IPS-NIHi11 (cell line): ENCODE results near the gene CRYL1.

ENCODE experiments used
- DNase-seq: peaks from one replicate; pipeline ENCODE4 v3.0.0; 2012; ENCODE audit warnings: mixed read lengths, low spot score

CRYL1 gene, protein sequence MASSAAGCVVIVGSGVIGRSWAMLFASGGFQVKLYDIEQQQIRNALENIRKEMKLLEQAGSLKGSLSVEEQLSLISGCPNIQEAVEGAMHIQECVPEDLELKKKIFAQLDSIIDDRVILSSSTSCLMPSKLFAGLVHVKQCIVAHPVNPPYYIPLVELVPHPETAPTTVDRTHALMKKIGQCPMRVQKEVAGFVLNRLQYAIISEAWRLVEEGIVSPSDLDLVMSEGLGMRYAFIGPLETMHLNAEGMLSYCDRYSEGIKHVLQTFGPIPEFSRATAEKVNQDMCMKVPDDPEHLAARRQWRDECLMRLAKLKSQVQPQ

DNA sequence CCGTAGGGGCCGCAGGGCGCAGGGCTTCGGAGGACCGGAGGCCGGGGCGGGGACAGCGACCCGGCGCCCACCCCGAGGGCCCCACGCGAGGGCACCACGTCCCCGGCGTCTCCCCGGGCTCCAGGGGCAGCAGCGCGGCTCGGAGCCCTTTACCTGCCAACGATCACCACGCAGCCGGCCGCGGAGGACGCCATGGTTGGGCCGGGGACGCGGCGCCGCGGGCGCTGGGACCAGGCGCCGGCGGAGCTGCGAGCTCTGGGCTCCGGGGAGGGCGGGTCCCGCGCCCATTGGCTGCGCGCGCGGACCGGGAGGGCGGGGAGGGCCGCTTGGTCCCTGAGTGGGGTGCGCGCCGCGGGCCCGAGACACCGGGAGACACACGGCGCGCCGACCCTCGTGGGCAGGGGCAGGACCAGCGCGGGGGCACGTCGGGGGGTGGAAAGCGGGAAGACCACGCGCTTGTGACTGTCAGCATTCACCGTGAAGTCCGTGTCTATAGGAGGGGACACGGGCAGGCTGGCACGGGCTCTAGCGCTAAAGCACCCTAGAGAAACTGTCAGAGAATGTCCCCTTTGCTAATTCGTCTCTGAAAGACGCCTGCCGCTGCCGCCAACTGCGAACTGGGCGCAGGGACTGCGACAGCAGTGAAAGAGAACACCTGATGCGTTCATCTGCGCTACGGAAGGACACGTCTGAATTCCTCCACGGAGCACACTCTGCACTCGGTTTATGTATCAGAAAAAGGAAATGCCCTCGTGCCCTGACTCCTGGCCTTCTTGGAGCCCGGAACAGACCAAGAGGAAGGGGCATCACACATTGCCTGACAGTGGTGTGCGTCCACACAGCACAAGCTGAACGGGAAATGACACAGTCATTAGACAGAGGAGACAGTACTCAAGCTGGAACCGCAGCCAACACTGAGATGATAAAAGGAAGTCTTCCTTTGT lies at the start of gene CRYL1:
Gene CRYL1, minus strand, starts transcription at position 257 of the 944 bp plus-strand sequence. Its CDS starts 63 bp downstream, at position 194.
- DNase-seq: peak; percentile 84

DNA sequence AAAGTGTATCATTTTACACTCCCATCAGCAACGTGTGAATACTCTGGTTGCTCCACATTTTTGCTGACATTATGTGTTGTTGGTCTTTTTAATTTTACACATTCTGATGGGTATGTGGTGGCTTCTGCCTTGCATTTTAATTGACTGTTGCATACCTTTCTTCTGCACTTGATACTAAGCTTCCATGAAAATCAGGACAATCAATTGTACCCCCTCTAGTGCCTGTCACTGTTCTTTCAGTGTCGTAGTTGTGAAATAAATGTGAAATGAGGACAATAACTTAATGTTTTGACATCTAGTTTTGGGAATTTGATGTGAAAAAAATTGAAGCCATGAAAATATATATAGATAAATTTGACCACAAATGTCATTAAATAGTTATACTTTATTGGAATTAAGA lies 48.0 kb upstream of the CRYL1 start:
- no peak for DNase-seq

- DNase-seq: no peak
Observed at GRCh38 chr13:20573186-20573585, 47.5 kb upstream of the CRYL1 start.

DNA sequence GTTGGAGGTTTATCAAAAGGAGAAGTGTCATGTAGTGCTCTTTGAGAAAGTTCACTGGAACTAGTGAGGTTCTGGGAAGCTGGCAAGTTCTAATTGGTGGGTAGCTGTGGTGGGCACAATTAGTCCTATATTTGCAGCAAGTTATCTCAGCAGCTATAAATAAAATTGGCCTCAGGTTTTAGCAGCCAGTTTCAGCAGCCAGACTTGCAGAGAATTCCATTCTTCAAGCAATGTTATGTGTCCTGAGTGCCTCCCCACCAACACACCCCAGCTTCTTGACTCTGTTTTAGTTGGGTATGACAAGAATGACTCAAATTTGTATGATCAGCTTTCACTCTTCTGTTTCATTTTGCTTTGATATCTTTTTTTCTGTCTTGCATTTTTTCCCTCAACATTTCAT lies 46.0 kb upstream of the CRYL1 start:
- no peak for DNase-seq

GRCh38 chr13:20570517-20570916 lies 44.9 kb upstream of the CRYL1 start:
- no peak for DNase-seq

GRCh38 chr13:20567881-20568528 lies 42.3 kb upstream of the CRYL1 start:
- DNase-seq: no peak

GRCh38 chr13:20566898-20567874 lies 41.5 kb upstream of the CRYL1 start, which contains the start of gene IFT88:
Gene IFT88, plus strand, starts transcription at chr13:20567157. Its CDS starts 7,229 bp downstream, at chr13:20574386.
- peak; percentile 95 for DNase-seq

- no peak for DNase-seq
Observed at GRCh38 chr13:20566468-20566897, 40.8 kb upstream of the CRYL1 start.

DNA sequence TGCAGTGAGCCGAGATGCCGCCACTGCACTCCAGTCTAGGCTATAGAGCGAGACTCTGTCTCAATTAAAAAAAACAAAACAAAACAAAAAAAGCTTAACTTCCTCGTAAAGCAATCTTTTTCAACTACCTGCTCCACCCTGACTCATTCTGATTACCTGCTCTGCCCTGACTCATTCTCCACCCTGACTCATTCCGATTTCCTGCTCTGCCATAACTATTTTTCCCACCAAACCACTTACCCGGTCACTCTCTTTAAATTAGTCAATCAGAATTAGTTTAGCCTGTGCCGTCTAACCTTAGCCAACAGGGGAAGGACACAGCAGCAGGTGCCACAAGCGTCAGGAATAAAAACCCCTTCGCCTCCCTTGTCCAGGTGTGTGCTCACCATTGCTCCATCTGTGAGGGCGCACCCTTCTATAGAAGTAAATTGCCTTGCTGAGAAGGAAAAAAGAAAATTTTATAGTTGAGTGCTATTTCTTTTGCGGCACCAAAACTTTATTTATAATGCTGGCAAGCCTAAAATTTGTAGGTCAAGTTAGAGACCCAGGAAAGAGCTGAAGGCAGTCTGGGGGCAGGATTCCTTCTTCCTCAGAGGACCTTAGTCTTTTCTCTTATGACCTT lies 39.6 kb upstream of the CRYL1 start:
- no peak for DNase-seq

GRCh38 chr13:20561741-20562140 lies 36.1 kb upstream of the CRYL1 start:
- no peak for DNase-seq

- DNase-seq: no peak
Observed at GRCh38 chr13:20559659-20560356, 34.2 kb upstream of the CRYL1 start.

GRCh38 chr13:20558982-20559381 lies 33.3 kb upstream of the CRYL1 start:
- DNase-seq: no peak

GRCh38 chr13:20553311-20553710 lies 27.7 kb upstream of the CRYL1 start:
- no peak for DNase-seq

GRCh38 chr13:20550799-20551198 lies 25.1 kb upstream of the CRYL1 start:
- DNase-seq: no peak

- DNase-seq: no peak
Observed at GRCh38 chr13:20547479-20547908, 21.8 kb upstream of the CRYL1 start.

DNA sequence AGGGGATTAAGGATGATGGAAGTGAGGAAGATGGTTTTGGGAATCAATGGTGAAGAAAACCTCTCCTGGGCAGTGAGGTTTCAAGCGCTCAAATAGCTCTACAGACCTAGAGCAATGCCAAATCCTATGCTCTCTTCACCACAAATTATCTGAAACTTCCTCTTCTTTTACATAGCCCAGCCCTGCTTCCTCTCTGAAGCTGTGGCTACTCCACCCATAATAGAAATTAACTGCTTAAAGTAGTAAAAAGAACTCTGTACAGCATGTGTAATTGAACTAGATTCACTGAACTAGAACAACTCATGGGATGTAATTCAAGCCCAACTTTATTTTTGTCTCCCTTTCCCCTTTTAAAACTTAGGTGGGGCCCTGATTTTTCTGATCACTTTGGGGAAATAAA lies 20.9 kb upstream of the CRYL1 start:
- no peak for DNase-seq

GRCh38 chr13:20544201-20544923 lies 18.7 kb upstream of the CRYL1 start:
- DNase-seq: no peak

- DNase-seq: no peak
Observed at GRCh38 chr13:20536992-20537391, 11.3 kb upstream of the CRYL1 start.

- no peak for DNase-seq
Observed at GRCh38 chr13:20534038-20534608, 8.5 kb upstream of the CRYL1 start.
